Measurements from ENCODE around the gene LRRC10B. TPM values are rescaled to one million over a fixed set of nuclear protein-coding genes. Genes with fewer than 3 reads are reported as not detected.

LRRC10B gene
- total RNA-seq, 1 donor from 2014 or later: not detected

GRCh38 chr11:61507012-61507768 lies 1.4 kb upstream of the LRRC10B start:
- H3K27ac Mint-ChIP-seq: no peak overlapping the region
- Histone ChIP-seq H3K27me3 (peaks cover 68% of the 10 kb centered on the region), H3F3A (ENCODE audit: low read depth) (peaks cover 27% of the 10 kb centered on the region), H3K9ac (no peak overlapping the region), H3K4me1 (peaks cover 35% of the 10 kb centered on the region), H3K4me3 (peak overlapping the region; percentile 46), H3K4me2 (peak overlapping the region; percentile 75), H4K20me1 (ENCODE audit: low read depth) (peaks cover 18% of the 10 kb centered on the region), H3K36me3 (no peaks in the 10 kb centered on the region), H2AFZ (replicated peaks) (no peak overlapping the region), H3K27ac (no peak overlapping the region), H3K9me3 (ENCODE audit: low read depth) (no peaks in the 10 kb centered on the region), H3K79me2 (ENCODE audit: low read depth) (no peaks in the 10 kb centered on the region)
- H3K4me3 Mint-ChIP-seq: peak overlapping the region; percentile 87
- TF ChIP-seq EZH2phosphoT487 (IDR thresholded peaks at IDR 0.05) (no peak), EZH2 (IDR thresholded peaks at IDR 0.05) (peak; percentile 40)
- peak; percentile 56 for DNase-seq (ENCODE audit: low spot score)
- no peaks in the 10 kb centered on the region for H3K9me3 Mint-ChIP-seq
- H3K36me3 Mint-ChIP-seq: no peaks in the 10 kb centered on the region
- peaks cover 72% of the 10 kb centered on the region for H3K4me1 Mint-ChIP-seq
- H3K27me3 Mint-ChIP-seq (ENCODE audit: insufficient read depth, low read depth): peaks cover 20% of the 10 kb centered on the region

- H3K4me1 Mint-ChIP-seq: peaks cover 74% of the 10 kb centered on the region
- peak overlapping the region; percentile 96 for H2AFZ ChIP-seq (replicated peaks)
Observed at GRCh38 chr11:61509043-61510029, 787 bp downstream of the LRRC10B start.

GRCh38 chr11:61510166-61510919 lies 1.8 kb downstream of the LRRC10B start:
- no peak overlapping the region for H3K27ac Mint-ChIP-seq
- Histone ChIP-seq H3K9me3 (ENCODE audit: low read depth) (no peaks in the 10 kb centered on the region), H3K9ac (no peak overlapping the region), H3F3A (ENCODE audit: low read depth) (peaks cover 38% of the 10 kb centered on the region), H3K36me3 (no peaks in the 10 kb centered on the region), H3K27ac (no peak overlapping the region), H3K4me3 (no peak overlapping the region), H4K20me1 (ENCODE audit: low read depth) (peaks cover 18% of the 10 kb centered on the region), H3K27me3 (peaks cover 60% of the 10 kb centered on the region), H2AFZ (replicated peaks) (no peak overlapping the region), H3K4me2 (no peak overlapping the region), H3K4me1 (peaks cover 44% of the 10 kb centered on the region), H3K79me2 (ENCODE audit: low read depth) (no peaks in the 10 kb centered on the region)
- TF ChIP-seq CTCF (IDR thresholded peaks at IDR 0.05) (no peak), EZH2phosphoT487 (IDR thresholded peaks at IDR 0.05) (no peak), EZH2 (IDR thresholded peaks at IDR 0.05) (no peak)
- no peak for DNase-seq (ENCODE audit: low spot score)
- no peaks in the 10 kb centered on the region for H3K9me3 Mint-ChIP-seq
- H3K4me1 Mint-ChIP-seq: peaks cover 74% of the 10 kb centered on the region
- peak overlapping the region; percentile 74 for H3K4me3 Mint-ChIP-seq
- H3K27me3 Mint-ChIP-seq (ENCODE audit: insufficient read depth, low read depth): peaks cover 17% of the 10 kb centered on the region
- no peaks in the 10 kb centered on the region for H3K36me3 Mint-ChIP-seq

More at GRCh38 chr11:61509043-61510029, 787 bp downstream of the LRRC10B start:
- Mint-ChIP-seq H3K4me3 (peak overlapping the region; percentile 74), H3K27ac (no peak overlapping the region), H3K9me3 (no peaks in the 10 kb centered on the region), H3K36me3 (no peaks in the 10 kb centered on the region), H3K27me3 (ENCODE audit: insufficient read depth, low read depth) (peaks cover 20% of the 10 kb centered on the region)
- Histone ChIP-seq H3K9me3 (ENCODE audit: low read depth) (no peaks in the 10 kb centered on the region), H3K36me3 (no peaks in the 10 kb centered on the region), H3K27ac (no peak overlapping the region), H3K4me3 (peak overlapping the region; percentile 44), H3K79me2 (ENCODE audit: low read depth) (no peaks in the 10 kb centered on the region), H3F3A (ENCODE audit: low read depth) (peaks cover 28% of the 10 kb centered on the region), H3K9ac (no peak overlapping the region), H3K4me2 (peak overlapping the region; percentile 78), H3K4me1 (peaks cover 38% of the 10 kb centered on the region), H4K20me1 (ENCODE audit: low read depth) (peaks cover 18% of the 10 kb centered on the region), H3K27me3 (peaks cover 68% of the 10 kb centered on the region)
- no peak for TF ChIP-seq EZH2 (IDR thresholded peaks at IDR 0.05)
- peak; percentile 65 for TF ChIP-seq CTCF (IDR thresholded peaks at IDR 0.05)
- peak; percentile 49 for TF ChIP-seq EZH2phosphoT487 (IDR thresholded peaks at IDR 0.05)
- DNase-seq (ENCODE audit: low spot score): peak; percentile 97
